ENCODE data around the gene LTBR.
A peak's percentile ranks its signal among the peaks of the same experiment; 100 is the strongest.
"Not testable (repeated sequence)": the region's sequence is repeated elsewhere in the genome, so short reads cannot be mapped to it uniquely, and the experiment has no call there.

The LTBR gene

DNA sequence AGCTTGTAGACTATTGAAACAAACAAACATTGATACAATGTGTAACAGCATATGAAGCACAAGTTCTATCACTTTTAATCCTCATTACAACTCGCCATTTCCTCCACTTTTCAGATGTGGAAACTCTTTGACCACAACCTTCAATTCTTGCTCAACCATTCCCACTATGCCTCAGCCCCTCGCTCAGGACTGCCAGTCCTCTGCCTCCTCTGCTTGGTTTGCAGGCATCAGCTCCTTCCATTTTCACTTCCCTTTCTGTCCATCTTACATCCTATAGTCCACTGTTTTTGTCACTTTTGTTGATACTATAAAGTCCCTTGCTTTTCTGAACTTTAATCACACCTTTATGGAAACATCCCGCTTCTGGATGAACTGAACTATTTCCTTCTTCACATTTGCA is 32.6 kb downstream of the LTBR start:
- Mint-ChIP-seq H3K36me3 (no peaks in the 10 kb centered on the region), H3K4me1 (peaks cover 13% of the 10 kb centered on the region), H3K9me3 (no peaks in the 10 kb centered on the region), H3K4me3 (no peak overlapping the region), H3K27ac (no peak overlapping the region)
- peak; percentile 66 for ATAC-seq
- DNase-seq (ENCODE audit: low spot score in 2 of 2) = no peak

DNA sequence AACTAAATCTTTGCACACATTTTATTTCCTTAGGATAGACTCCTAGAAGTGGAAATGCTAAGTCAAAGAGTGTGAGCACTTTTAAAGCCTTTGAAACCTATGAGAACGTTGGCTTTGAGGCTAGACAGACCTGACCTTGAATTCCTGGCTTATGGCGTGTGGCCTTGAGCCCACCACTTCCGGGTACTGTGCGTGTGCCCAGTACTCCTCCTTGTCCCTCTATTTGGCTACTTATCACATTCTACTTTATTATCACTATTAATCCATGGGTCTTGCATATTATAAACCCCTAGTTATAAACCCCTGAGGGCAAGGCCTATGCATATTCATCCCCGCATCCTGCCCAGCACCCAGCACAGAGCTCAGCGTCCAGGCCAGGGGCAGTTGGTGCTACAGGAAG is 34.8 kb downstream of the LTBR start:
- ATAC-seq = no peak
- Mint-ChIP-seq H3K36me3 (no peaks in the 10 kb centered on the region), H3K4me3 (no peak overlapping the region), H3K4me1 (peaks cover 19% of the 10 kb centered on the region), H3K9me3 (no peaks in the 10 kb centered on the region), H3K27ac (no peak overlapping the region)
- no peak for DNase-seq (ENCODE audit: low spot score in 2 of 2)

DNA sequence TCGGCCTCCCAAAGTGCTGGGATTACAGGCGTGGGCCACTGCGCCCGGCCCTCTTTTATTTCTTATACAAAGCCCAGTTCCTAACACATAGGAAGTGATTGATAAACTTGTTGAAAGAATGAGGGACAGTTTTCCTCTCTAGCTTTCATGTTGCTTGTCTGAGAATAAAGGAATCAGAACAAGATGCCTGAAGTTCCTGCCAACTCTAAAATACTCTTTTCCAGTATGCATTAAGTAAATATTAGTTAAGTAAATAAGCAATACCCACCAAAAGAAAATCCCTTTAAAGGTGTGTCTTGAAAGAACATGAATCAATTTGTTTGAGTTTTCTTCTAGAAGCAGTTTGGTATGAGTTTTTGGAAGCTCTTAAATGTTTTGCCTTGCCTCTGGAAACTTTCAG is 36.4 kb downstream of the LTBR start:
- no peak for ATAC-seq
- Mint-ChIP-seq H3K27ac (no peak overlapping the region), H3K9me3 (no peaks in the 10 kb centered on the region), H3K4me1 (peaks cover 23% of the 10 kb centered on the region), H3K36me3 (no peaks in the 10 kb centered on the region), H3K4me3 (no peak overlapping the region)
- DNase-seq (ENCODE audit: low spot score in 2 of 2) = no peak

DNA sequence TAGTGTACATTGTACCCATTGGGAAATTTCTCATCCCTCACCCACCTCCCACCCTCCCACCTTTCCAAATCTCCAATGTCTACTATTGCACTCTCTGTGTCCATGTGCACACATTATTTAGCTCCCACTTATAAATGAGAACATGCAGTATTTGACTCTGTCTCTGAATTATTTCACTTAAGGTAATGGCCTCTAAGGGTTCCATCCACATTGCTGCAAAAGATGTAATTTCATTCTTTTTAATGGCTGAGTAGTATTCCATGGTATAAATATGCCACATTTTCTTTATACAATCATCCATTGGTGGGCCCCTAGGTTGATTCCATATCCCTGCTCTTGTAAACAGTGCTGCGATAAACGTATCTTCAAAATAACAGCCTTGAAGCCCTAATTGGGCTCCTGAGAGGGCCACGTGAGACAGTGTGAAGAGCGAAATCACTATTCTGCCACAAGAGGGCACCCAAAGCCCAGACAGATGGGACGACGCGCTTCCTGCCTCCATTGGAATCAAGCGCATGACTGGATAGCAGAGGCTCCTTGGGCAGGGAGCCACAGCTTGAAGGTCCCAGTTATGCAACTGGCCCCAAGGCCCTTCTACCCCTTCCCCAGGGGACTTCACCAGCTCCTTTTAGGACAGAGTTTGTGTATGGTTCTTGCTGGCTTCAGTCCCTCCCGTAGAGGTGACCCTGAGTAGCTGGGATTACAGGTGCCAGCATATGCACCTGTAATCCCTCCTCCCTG is 39.5 kb downstream of the LTBR start:
- H3K36me3 Mint-ChIP-seq = peaks cover 17% of the 10 kb centered on the region
- ATAC-seq (peak; percentile 74), DNase-seq (ENCODE audit: low spot score in 2 of 2) (peak; percentile 43 to 81)
- H3K4me3 Mint-ChIP-seq = no peak overlapping the region
- H3K27ac Mint-ChIP-seq = peak overlapping the region; percentile 69
- H3K4me1 Mint-ChIP-seq = peaks cover 32% of the 10 kb centered on the region
- no peaks in the 10 kb centered on the region for H3K9me3 Mint-ChIP-seq

DNA sequence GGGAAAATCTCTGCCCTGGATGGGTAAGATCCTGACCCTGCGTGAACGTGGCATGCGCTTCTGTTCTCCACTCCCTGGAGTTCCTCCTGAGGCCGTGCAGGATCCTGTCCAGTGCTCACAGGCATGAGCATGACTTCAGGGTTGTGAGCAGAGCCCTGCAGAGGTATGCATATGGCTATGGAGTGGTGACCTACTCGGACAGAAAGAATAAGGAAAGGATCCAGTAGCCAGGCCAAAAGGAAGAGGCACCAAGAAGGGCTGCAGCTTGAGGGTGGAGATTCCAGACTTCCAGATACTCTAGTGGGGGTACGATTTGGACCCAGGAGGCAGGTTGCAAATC is 40.0 kb downstream of the LTBR start:
- no peak for DNase-seq (ENCODE audit: low spot score in 2 of 2)
- Mint-ChIP-seq H3K4me1 (peaks cover 32% of the 10 kb centered on the region), H3K9me3 (no peaks in the 10 kb centered on the region), H3K36me3 (peaks cover 17% of the 10 kb centered on the region), H3K27ac (peak overlapping the region; percentile 69), H3K4me3 (no peak overlapping the region)
- no peak for ATAC-seq

DNA sequence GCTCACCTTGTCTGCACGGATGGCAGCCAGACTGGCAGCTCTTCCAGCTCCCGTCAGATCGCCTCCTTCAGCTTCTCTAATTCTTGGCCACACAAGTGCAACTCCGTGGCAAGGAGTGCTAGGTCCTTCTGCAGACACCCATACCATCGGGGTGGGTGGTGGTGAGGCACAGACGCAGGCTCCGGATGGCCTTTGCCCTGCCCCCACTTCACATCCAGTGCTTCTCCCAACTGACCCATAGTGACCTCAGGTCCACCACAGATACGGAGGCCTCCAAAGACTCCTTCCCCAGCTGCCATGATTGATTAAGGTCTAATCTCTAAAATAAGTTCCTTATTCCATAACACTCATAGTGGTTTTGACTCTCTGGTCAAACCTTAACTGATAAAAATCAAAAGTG is 40.9 kb downstream of the LTBR start:
- Mint-ChIP-seq H3K27ac (peak overlapping the region; percentile 40), H3K4me3 (no peak overlapping the region)
- ATAC-seq = no peak

DNA sequence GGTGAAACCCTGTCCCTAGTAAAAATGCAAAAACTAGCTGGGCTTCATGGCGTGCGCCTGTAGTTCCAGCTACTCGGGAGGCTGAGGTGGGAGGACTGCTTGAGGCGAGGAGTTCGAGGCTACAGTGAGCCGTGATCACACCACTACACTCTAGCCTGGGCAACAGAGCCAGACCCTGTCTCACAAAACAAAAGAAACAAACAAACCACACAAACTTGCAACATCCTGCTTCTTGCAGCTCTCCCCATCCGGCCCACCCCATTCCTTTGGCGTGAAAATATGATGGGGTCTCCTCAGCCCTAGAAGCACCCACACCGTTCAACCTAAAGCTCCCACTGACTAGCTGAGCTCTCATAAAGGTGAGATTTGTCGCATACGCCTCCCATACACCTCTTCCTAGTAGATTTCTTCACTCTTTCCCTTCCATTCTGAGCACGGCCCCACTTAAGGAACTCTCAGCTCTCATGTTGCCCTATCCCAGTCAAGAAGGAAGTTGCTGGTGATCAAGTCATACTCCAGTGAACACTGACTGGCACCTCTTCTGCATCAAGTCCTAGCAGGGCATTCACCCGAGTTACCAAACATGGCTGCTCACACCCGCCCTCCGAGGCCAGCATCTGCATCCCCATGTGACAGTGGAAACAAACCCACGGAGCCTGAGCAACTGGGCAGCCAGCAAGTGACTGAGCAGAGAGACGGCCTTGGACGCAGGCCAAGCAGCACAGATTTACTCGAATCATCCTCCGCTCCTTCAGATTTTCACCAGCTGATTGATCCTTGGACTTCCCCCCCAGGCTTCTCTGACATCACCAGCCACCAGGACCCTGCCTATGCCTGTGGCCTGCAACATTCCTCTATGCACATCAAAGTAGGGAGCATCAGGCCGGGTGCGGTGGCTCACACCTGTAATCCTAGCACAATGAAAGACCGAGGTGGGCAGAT is 41.9 kb downstream of the LTBR start:
- Mint-ChIP-seq H3K4me3 (peak overlapping the region; percentile 79), H3K9me3 (no peaks in the 10 kb centered on the region), H3K36me3 (peaks cover 17% of the 10 kb centered on the region), H3K27ac (peak overlapping the region; percentile 98), H3K4me1 (peaks cover 43% of the 10 kb centered on the region)
- DNase-seq (ENCODE audit: low spot score in 2 of 2) (no peak), ATAC-seq (no peak)

More for the DNA sequence above, 40.9 kb downstream of the LTBR start:
- H3K4me1 Mint-ChIP-seq = peaks cover 33% of the 10 kb centered on the region
- DNase-seq (ENCODE audit: low spot score in 2 of 2) = no peak
- H3K36me3 Mint-ChIP-seq = peaks cover 17% of the 10 kb centered on the region
- H3K9me3 Mint-ChIP-seq = no peaks in the 10 kb centered on the region

DNA sequence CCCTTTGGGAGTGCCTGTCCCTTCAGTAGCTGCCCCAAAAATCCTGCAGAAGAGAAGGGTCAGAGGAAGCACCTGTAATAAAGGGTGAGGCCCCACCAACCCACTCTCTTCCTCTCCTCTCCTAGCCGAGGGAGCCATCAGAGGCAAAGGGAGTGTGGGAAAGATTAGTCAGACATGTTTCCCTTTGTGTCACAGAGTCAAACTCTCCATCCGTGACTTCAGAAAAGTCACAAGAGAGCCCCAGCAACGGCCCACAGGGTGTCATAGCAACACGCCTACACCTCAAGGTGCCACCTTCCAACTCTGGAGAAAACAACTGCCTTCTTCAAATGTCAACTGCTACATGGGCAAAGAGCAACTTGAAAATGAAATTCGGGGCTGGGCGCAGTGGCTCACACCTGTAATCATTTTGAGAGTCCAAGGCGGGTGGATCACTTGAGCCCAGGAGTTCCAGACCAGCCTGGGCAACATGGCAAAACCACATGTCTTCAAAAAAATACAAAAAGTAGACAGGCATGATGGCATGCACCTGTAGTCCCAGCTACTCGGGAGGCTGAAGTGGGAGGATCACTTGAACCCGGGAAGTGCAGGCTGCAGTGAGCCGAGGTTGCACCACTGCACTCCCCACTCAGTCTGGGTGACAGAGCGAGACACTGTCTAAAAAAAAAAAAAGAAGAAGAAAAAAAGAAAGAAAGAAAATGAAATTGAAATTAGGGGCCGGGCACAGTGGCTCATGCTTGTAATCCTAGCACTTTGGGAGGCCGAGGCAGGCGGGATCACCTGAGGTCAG is 43.1 kb downstream of the LTBR start:
- Mint-ChIP-seq H3K27ac (peak overlapping the region; percentile 98), H3K9me3 (no peaks in the 10 kb centered on the region), H3K36me3 (peaks cover 21% of the 10 kb centered on the region), H3K4me3 (peak overlapping the region; percentile 79), H3K4me1 (peaks cover 50% of the 10 kb centered on the region)
- ATAC-seq (peak; percentile 95), DNase-seq (ENCODE audit: low spot score in 2 of 2) (peak; percentile 84 to 96)

DNA sequence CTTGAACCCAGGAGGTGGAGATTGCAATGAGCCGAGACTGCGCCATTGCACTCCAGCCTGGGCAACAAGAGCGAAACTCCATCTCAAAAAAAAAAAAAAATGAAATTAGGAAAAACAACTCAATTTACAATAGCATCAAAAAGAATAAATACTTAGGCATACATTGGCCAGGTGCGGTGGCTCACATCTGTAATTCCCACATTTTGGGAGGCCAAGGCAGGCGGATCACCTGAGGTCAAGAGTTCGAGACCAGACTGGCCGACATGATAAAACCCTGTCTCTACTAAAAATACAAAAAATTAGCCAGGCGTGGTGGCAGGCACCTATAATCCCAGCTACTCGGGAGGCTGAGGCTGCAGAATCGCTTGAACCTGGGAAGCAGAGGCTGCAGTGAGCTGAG is 43.8 kb downstream of the LTBR start:
- Mint-ChIP-seq H3K4me3 (peak overlapping the region; percentile 79), H3K36me3 (peaks cover 21% of the 10 kb centered on the region), H3K4me1 (peaks cover 54% of the 10 kb centered on the region), H3K27ac (peak overlapping the region; percentile 98)
- ATAC-seq; DNase-seq (ENCODE audit: low spot score in 2 of 2); H3K9me3 Mint-ChIP-seq: not testable (repeated sequence)

DNA sequence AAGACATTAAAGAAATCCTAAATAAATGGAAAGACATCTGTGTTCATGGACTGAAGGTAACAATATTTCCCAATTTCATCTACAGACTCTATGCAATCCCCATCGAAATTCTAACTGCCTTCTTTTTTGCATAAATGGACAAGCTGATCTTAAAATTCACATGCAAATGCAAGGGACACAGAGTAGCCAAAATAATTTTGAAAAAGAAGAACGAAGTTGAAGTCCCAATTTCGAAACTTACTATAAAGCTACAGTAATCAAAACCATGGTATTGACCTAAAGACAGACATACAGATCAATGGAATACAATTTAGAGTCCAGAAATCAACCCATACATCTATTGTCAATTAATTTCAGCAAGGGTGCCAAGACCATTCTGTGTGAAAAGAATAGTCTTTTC is 44.4 kb downstream of the LTBR start:
- Mint-ChIP-seq H3K27ac (peak overlapping the region; percentile 98), H3K36me3 (peaks cover 21% of the 10 kb centered on the region), H3K9me3 (no peaks in the 10 kb centered on the region), H3K4me1 (peaks cover 58% of the 10 kb centered on the region), H3K4me3 (peak overlapping the region; percentile 79)
- DNase-seq (ENCODE audit: low spot score in 2 of 2) (no peak), ATAC-seq (no peak)

DNA sequence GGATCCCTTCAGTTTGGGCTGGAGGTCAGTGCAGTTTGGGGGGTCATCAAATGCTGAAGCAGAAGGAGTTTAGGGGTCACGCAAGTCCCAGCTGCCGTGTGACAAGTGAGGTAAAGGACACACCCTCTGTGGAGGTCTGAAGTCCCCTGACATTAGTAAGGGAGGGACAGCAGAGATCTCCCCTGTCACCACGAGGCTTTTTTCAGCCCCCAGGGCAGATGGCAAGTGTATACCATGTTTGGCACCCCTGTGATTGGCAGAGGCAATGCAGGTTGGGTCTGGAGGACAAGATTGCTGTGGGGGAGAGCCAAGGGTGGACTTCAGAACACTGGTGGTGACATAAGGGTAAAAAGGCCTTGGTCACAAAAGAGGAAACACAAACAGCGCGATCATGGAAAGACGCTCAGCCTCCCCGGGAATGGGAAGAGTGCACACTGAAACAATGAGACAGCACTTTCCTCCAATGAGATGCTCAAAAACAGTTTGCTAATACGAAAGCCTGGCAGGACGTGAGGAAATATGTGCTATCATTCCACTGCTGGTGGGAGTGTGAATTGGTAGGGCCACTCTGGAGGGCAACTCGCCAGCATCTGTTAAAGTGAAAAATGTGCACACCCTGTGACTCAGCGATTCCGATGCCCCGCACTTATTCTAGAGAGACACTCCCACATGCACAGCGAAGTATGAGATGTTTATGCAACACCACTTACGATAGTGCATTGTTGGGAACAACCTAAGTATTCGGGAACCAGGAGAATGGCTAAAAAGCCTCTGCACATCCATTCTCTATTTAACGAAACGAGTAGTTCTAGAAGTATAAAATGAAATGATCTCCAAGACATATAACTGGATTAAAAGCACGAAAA is 46.4 kb downstream of the LTBR start:
- Mint-ChIP-seq H3K36me3 (peaks cover 21% of the 10 kb centered on the region), H3K4me3 (peak overlapping the region; percentile 44), H3K27ac (peak overlapping the region; percentile 88), H3K9me3 (no peaks in the 10 kb centered on the region), H3K4me1 (peaks cover 55% of the 10 kb centered on the region)
- ATAC-seq (no peak), DNase-seq (ENCODE audit: low spot score in 2 of 2) (no peak)

DNA sequence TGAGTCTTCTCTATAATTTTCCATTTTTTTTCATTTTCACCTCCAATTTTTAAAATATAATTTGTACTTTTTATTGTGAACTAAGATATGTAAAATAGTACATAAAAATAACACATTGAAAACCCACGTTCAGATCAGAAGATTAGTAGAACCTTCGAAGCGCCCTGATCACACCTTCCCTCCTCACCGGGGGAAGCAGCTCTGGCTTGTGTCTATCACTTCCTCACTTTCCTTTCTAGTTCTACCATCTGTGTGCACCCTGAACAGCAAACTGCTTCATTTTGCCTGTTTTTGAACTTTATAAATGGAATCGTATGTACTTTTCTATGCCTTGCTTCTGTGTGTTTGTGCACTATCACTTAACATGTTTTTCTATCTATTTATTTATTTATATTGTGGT is 49.0 kb downstream of the LTBR start:
- DNase-seq (ENCODE audit: low spot score in 2 of 2) = no peak
- peak overlapping the region; percentile 46 for H3K4me3 Mint-ChIP-seq
- H3K27ac Mint-ChIP-seq = peak overlapping the region; percentile 90
- H3K9me3 Mint-ChIP-seq = no peaks in the 10 kb centered on the region
- no peak for ATAC-seq
- peaks cover 4% of the 10 kb centered on the region for H3K36me3 Mint-ChIP-seq
- H3K4me1 Mint-ChIP-seq = peaks cover 32% of the 10 kb centered on the region

DNA sequence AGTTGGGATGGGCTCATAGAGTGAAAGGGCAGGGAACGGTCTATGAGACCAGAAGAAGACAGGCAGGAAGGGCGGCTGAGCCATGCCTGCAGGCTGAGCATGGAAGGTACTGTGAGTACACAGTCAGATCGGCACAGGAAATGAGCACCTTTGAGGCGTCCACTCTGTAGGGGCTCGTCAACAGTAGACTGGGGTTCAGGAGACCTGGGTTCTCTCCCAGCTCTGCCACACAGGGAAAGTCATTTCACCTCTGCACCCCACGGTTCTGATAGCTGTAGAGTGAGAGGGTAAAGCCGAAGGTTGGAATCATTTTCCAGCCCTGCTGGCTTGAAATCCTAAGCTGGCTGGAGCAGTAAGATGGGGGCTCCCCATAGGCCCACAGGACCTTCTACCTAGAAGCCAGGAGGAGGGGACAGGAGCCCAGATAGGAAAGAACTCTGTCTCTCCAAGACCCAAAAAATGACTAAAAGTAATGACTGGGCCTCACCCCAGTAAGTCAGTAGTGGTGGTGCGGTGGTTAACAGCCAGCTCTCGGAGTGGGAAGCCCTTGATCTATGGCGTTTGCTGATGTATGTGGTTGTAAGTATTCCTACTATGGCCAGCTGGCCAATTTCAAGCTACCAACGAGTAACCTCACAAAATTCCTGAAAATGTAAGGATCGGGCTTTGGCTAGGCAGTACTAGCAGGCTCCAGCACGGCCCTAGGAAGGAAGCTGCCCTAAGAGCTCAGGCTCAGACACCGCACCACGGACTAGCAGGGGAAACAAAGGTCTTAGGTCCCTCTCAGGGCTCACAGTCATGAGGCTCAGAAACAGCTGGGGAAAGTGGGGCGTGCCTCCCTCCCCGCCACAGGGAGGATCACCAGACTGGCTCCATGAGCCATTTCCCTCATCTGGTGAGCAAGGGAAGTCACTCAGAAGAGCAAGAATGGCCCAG is 50.5 kb downstream of the LTBR start:
- Mint-ChIP-seq H3K4me1 (peaks cover 38% of the 10 kb centered on the region), H3K4me3 (peak overlapping the region; percentile 46), H3K9me3 (no peaks in the 10 kb centered on the region), H3K36me3 (peaks cover 4% of the 10 kb centered on the region), H3K27ac (peak overlapping the region; percentile 70)
- no peak for DNase-seq (ENCODE audit: low spot score in 2 of 2)
- ATAC-seq = peak; percentile 81

Measured in stimulated activated effector memory CD8-positive, alpha-beta T cell treated with anti-CD3 and anti-CD28 coated beads, Interleukin-12 subunit alpha, Interleukin-12 subunit beta, amount 100 ng/mL, for 72 hours (primary cell).